GM12873 (cell line): Measurements from ENCODE around the gene INSRR.
A peak's percentile ranks its signal among the peaks of the same experiment; 100 is the strongest.

Experiments
- TF ChIP-seq, protein P1 (sequence below): IDR thresholded peaks from 2 replicates; pipeline ENCODE4 v1.5.1; 2012; ENCODE audit warnings: low read depth, mild to moderate bottlenecking, moderate library complexity, low read length, control low read depth; ENCODE audit not compliant: insufficient read depth; ENCODE audit errors: missing control alignments

Gene INSRR

DNA sequence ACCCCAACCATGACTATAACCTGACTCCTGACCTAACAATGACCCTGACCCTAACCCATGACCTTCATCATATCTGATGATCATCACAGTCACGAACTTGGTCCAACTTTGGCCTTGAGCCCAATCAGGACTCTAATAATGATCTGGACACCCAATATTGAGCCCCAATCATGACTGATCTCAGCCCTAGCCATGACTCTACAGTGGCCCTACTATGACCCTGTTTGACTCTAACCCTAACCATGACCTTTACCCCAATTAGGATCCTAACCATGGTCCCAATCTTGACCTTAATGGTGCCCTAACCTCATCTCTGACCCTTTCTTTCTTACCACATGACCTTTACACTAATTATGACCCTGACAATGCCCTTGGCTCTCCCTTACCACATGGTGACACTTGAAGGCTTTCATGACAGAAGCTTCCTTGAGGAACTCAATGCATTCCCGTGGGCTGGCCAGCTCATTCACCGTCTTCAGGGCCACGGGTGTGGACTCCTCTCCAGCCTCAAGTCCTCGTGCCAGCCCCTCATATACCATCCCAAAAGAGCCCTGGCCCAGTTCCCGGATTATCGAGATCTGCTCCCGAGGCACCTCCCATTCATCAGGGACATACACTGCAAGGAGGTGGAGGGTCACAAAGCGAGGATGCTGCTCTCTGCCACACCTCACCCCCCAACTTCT, 16.2 kb downstream of the INSRR start:
- TF ChIP-seq, protein P1, sequence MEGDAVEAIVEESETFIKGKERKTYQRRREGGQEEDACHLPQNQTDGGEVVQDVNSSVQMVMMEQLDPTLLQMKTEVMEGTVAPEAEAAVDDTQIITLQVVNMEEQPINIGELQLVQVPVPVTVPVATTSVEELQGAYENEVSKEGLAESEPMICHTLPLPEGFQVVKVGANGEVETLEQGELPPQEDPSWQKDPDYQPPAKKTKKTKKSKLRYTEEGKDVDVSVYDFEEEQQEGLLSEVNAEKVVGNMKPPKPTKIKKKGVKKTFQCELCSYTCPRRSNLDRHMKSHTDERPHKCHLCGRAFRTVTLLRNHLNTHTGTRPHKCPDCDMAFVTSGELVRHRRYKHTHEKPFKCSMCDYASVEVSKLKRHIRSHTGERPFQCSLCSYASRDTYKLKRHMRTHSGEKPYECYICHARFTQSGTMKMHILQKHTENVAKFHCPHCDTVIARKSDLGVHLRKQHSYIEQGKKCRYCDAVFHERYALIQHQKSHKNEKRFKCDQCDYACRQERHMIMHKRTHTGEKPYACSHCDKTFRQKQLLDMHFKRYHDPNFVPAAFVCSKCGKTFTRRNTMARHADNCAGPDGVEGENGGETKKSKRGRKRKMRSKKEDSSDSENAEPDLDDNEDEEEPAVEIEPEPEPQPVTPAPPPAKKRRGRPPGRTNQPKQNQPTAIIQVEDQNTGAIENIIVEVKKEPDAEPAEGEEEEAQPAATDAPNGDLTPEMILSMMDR, result no peak

DNA sequence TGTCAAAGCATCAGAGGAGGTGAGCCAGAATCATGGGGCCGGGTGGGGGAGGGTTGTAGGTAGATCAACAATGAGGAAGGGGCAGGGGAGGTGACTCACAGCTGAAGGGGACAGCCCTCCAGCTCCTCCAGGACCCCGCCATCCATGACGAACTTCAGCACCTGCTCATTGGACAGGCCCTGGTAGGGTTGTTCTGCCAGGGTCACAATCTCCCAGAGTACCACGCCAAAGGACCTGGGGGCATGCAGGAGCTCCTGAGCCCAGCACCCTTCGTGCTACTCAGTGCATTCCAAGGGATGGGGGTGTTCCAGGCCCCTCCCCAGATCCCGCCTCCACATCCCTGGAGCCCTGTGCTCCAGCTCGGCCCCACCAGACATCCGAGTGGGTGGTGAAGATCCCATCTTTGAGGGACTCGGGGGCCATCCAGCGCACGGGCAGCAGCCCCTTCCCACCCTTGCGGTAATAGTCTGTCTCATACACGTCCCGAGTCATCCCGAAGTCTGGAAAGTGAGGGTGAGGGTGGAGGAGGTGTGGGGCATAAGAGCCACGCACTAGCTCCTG, 17.5 kb downstream of the INSRR start:
- TF ChIP-seq, protein P1, result no peak

DNA sequence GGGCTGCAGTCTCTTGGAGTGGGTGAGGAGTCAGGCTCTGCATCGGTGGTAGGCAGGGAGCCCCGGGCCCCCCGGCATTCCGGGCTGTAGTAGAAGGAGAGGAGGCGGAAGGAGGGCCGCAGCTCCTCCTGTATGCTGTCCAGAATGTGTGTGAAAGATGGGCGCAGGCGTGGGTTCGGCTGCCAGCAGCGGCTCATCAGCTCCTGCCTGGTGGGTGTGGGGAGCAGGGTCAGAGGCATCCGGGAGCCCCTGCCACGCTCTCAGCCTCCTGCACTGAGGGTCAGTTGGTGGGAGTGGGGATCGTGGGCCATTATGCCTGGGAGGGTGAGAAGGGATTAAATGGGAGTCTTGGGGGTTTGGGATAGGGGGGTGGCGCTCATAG, 18.0 kb downstream of the INSRR start:
- TF ChIP-seq, protein P1, result no peak

DNA sequence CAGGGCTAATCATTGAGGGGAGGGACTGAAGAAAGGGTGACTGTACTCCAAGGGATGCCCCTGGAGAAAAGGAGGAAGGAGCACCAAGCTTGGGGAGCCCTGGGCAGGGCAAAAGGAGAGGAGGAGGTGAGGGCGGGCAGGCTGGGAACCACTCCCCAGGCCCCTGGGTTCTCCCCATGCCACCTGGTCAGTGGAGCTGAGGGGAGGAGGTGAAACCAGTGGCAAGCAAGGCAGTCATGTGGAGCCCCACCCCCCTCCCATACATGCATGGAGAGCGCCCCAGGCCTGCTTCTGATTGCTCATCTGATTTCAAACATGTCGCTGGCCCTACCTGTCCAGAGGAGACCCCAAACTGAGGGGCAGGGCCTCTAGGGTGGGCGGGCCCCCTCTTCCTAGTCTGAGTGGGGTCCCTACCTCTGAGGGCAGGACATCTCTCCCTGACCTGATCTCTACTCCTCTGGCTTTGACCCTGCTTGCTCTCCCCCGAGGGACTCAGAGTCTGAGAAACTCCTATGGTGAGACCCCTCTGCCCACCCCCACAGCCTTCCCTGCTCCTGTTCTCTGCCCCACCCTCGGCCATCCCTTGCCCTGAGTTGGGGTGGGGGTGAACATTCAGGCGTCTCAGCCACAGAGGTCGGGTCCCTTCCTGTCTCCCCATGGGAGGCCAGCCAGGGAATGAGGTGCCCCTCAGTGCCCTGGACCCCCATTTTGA, 18.6 kb downstream of the INSRR start:
- TF ChIP-seq, protein P1, result no peak

DNA sequence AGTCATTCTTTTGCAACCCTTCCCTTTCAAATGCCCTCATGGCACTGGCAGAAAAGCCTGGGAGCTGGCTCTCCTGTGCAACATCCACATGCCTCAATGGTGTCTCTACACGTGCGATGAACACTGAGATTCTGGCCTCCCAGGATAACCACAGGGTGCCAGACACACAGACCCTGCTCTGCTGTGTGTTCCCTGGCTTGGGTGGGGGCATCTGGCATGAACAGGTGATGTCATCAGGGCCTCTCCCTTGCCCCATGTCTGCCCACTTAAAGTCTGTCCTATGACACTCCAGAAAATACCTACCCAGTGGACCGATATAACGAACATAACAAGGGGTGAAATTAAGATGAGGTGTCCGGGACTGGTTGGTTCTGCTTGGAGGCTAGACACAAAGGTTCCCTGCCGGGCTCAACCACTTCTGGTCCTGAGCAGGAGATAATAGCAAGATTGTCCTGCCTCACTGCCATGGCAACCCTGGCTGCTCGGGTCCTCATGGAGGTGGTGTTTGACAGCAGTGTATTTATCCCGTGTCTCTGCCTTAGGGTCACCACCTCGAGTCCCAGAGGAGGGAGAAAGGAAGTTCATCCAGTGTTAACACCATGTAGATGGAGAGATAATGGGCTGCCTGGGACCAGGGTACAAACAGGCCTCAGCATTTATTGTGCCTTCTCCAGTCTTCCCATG, 19.3 kb downstream of the INSRR start:
- TF ChIP-seq, protein P1, result no peak

DNA sequence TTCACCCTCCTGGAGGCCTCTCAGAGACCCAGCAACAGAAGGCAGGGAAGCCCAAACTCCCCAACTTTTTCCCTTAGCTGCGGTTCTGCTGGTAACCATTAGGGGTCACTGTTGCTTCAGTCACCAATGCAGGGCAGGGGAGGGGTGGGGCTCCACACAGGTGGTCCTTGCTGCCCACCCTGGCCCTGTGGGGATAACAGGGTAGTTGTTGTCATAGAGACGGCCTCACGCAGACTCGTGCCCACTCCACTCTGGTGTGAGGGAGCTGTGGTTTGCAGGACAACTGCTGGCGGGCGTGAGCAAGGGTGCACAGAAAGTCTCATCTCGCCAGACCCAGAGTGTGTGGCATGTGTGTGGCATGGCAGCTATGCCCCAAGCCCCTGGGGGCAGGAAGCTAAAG, 19.9 kb downstream of the INSRR start:
- TF ChIP-seq, protein P1, result peak; percentile 89

DNA sequence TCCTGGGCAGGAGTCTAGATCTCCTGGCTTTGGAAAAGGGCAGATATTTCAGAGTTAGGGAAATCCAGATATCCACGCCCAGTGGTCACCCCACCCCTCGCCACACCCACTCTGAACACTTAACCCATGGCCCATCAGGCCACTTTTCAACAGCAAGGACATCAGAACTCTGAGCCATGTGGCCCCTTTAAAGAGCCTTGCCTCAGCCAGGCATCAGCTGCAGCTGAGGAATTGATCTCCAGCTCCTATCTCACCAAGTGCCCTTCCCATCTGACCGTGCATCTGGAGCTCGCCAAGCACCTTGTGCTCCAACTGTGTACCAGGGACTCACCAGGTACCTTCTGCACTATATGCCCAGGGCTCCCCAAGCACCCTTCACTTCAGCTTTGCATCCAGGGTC, 22.0 kb downstream of the INSRR start:
- TF ChIP-seq, protein P1, result no peak
